Aorta (tissue), 5 donors: ENCODE data around the gene PIP4K2A. TPM values are rescaled to one million over a fixed set of nuclear protein-coding genes. Genes with fewer than 3 reads are reported as not detected.
"Not testable (repeated sequence)": the region's sequence is repeated elsewhere in the genome, so short reads cannot be mapped to it uniquely, and the experiment has no call there.

ENCODE experiments used
- ATAC-seq: fragments of 200-7000 bp; cut with Tn5 transposase; one replicate; pipeline ENCODE4 v1.9.1; 2022; ENCODE audit warnings: moderate library complexity; ENCODE audit not compliant: low FRiP score
- DNase-seq, 2 donors: peaks; one replicate each; pipeline ENCODE4 v3.0.0-alpha.2; 2020
- H3K27ac ChIP-seq, 2 donors: one replicate each; pipeline ENCODE4 v1.5.1; 2013; ENCODE audit warnings: low read length in 2 of 2, mild to moderate bottlenecking in 2 of 2, moderate library complexity in 2 of 2, control low read depth in 1 of 2, inconsistent platforms in 1 of 2, low read depth in 1 of 2
- H3K27me3 ChIP-seq, 2 donors: one replicate each; pipeline ENCODE4 v1.6.1; 2013; ENCODE audit warnings: control low read depth in 1 of 2, low read length in 1 of 2, mild to moderate bottlenecking in 1 of 2, moderate library complexity in 1 of 2; ENCODE audit not compliant: insufficient read depth in 2 of 2, control insufficient read depth in 1 of 2
- H3K36me3 ChIP-seq, 2 donors: one replicate each; pipeline ENCODE4 v1.6.1; 2013; ENCODE audit warnings: control low read depth in 1 of 2, low read length in 1 of 2, mild to moderate bottlenecking in 1 of 2; ENCODE audit not compliant: insufficient read depth in 2 of 2, control insufficient read depth in 1 of 2
- H3K4me1 ChIP-seq, 2 donors: one replicate each; pipeline ENCODE4 v1.6.1; 2013; ENCODE audit warnings: low read length in 2 of 2, control low read depth in 1 of 2, mild to moderate bottlenecking in 1 of 2, moderate library complexity in 1 of 2; ENCODE audit not compliant: insufficient read depth in 2 of 2, control insufficient read depth in 1 of 2
- H3K4me3 ChIP-seq, 2 donors: one replicate each; pipeline ENCODE4 v1.5.1; 2013; ENCODE audit warnings: low read length in 2 of 2, control low read depth in 1 of 2, mild to moderate bottlenecking in 1 of 2
- H3K9me3 ChIP-seq: one replicate; pipeline ENCODE4 v1.6.1; 2013; ENCODE audit warnings: mild to moderate bottlenecking, low read length; ENCODE audit not compliant: control insufficient read depth
- WGBS, 2 donors: extraction: QIAGEN DNeasy Blood & Tissue Kit; methylation state at CpG; one replicate each; pipeline ENCODE4 v1.1.7; 2013; 5-methylcytosine and 5-hydroxymethylcytosine counted together
- intact Hi-C, 2 donors: fragments of 100-400 bp; cut with DNase I; formaldehyde crosslinking; loops; one replicate each; pipeline versions ENCODE4 v1.14.2 to v1.15.0; 2022
- polyA plus RNA-seq, 2 donors: library from polyadenylated mRNA; stranded (reverse); fragments of 200-250 nt; gene quantifications; one replicate each; pipeline ENCODE4 v1.2.3, GENCODE V29; 2013
- total RNA-seq, 2 donors: library from RNA; stranded (reverse); fragmentation: NEBNext Ultra II Directional; extraction: Animal tissue kit (Norgen Biotek cat#: 25700); gene quantifications; one replicate each; pipeline ENCODE4 v1.2.1, GENCODE V29; 2021
- donor health status: healthy with polysubstance abuse.
- donor health status: Bipolar disorder and iron deficiency.
- donor health status: DM: no; HTN: no; CAD: no.
- donor health status: DM: no; HTN: no; CAD: no.
- donor health status: DM: yes; HTN: yes; CAD: no.

The PIP4K2A gene
- total and polyA plus RNA-seq, 4 donors, result 24.2 to 90.3 (median 53.6) TPM

GRCh38 chr10:22744858-22745257 is 30.5 kb upstream of the PIP4K2A start:
- H3K27ac ChIP-seq, H3K4me3 ChIP-seq, ATAC-seq, intact Hi-C loops, H3K4me1 ChIP-seq, DNase-seq, H3K36me3 ChIP-seq, H3K9me3 ChIP-seq, H3K27me3 ChIP-seq: not testable (repeated sequence)
- 83 to 95% methylated on average over 2 of the region's 2 CpGs for WGBS, 2 donors

GRCh38 chr10:22742678-22743077 is 28.3 kb upstream of the PIP4K2A start:
- WGBS, 2 donors, result 92 to 93% methylated on average over 1 of the region's 1 CpG
- H3K27me3 ChIP-seq, result no peaks in the 10 kb centered on the region
- H3K9me3 ChIP-seq, result no peaks in the 10 kb centered on the region
- ATAC-seq (no peak), DNase-seq (no peak)
- no peak overlapping the region for H3K4me3 ChIP-seq
- H3K4me1 ChIP-seq, result peaks cover 0 to 2% of the 10 kb centered on the region in 2 donors
- intact Hi-C loops, result no loop called here
- no peaks in the 10 kb centered on the region for H3K36me3 ChIP-seq
- H3K27ac ChIP-seq, result no peak overlapping the region

GRCh38 chr10:22741631-22742030 is 27.3 kb upstream of the PIP4K2A start:
- ATAC-seq, H3K36me3 ChIP-seq, H3K27ac ChIP-seq, intact Hi-C loops, H3K4me3 ChIP-seq, H3K9me3 ChIP-seq, DNase-seq, H3K4me1 ChIP-seq, H3K27me3 ChIP-seq: not testable (repeated sequence)
- 91 to 92% methylated on average over 4 of the region's 4 CpGs for WGBS, 2 donors

- no peak for ATAC-seq
- Histone ChIP-seq H3K27me3 (no peaks in the 10 kb centered on the region), H3K27ac (no peak overlapping the region), H3K4me1 (peaks cover 0 to 2% of the 10 kb centered on the region in 2 donors), H3K4me3 (no peak overlapping the region), H3K36me3 (no peaks in the 10 kb centered on the region), H3K9me3 (no peaks in the 10 kb centered on the region)
- no peak for DNase-seq
- intact Hi-C loops, result no loop called here
- WGBS, 2 donors, result 53 to 63% methylated on average over 2 of the region's 2 CpGs
Observed at GRCh38 chr10:22740180-22740579, 25.8 kb upstream of the PIP4K2A start.

- 64 to 70% methylated on average over 1 of the region's 1 CpG for WGBS, 2 donors
- Histone ChIP-seq H3K27me3 (no peaks in the 10 kb centered on the region), H3K36me3 (no peaks in the 10 kb centered on the region), H3K27ac (no peak overlapping the region), H3K4me1 (peaks cover 0 to 2% of the 10 kb centered on the region in 2 donors), H3K9me3 (no peaks in the 10 kb centered on the region), H3K4me3 (no peak overlapping the region)
- ATAC-seq (no peak), DNase-seq (peak in 1 of 2 donors; percentile 74)
- intact Hi-C loops, result no loop called here
Observed at GRCh38 chr10:22737587-22737986, 23.2 kb upstream of the PIP4K2A start.

GRCh38 chr10:22736134-22736533 is 21.8 kb upstream of the PIP4K2A start:
- H3K27ac ChIP-seq, result no peak overlapping the region
- ATAC-seq (no peak), DNase-seq (no peak)
- no peak overlapping the region for H3K4me3 ChIP-seq
- H3K4me1 ChIP-seq, result peaks cover 0 to 2% of the 10 kb centered on the region in 2 donors
- intact Hi-C loops, result no loop called here
- H3K27me3 ChIP-seq, result no peaks in the 10 kb centered on the region
- no peaks in the 10 kb centered on the region for H3K9me3 ChIP-seq
- H3K36me3 ChIP-seq, result no peaks in the 10 kb centered on the region

GRCh38 chr10:22733992-22734391 is 19.6 kb upstream of the PIP4K2A start:
- no peaks in the 10 kb centered on the region for H3K36me3 ChIP-seq
- H3K9me3 ChIP-seq, result no peaks in the 10 kb centered on the region
- peaks cover 0 to 2% of the 10 kb centered on the region in 2 donors for H3K4me1 ChIP-seq
- no peak for ATAC-seq
- no peak for DNase-seq
- intact Hi-C loops, result no loop called here
- H3K4me3 ChIP-seq, result no peak overlapping the region
- H3K27me3 ChIP-seq, result no peaks in the 10 kb centered on the region
- WGBS, 2 donors, result 85 to 86% methylated on average over 3 of the region's 3 CpGs
- no peak overlapping the region for H3K27ac ChIP-seq

- no peaks in the 10 kb centered on the region for H3K36me3 ChIP-seq
- ATAC-seq (no peak), DNase-seq (no peak)
- H3K27ac ChIP-seq, result no peak overlapping the region
- no peaks in the 10 kb centered on the region for H3K4me1 ChIP-seq
- H3K27me3 ChIP-seq, result no peaks in the 10 kb centered on the region
- no peaks in the 10 kb centered on the region for H3K9me3 ChIP-seq
- no peak overlapping the region for H3K4me3 ChIP-seq
- intact Hi-C loops, result no loop called here
- WGBS, 2 donors, result 66 to 71% methylated on average over 3 of the region's 3 CpGs
Observed at GRCh38 chr10:22727663-22728062, 13.3 kb upstream of the PIP4K2A start.

GRCh38 chr10:22727112-22727511 is 12.7 kb upstream of the PIP4K2A start:
- H3K27me3 ChIP-seq, result no peaks in the 10 kb centered on the region
- no peaks in the 10 kb centered on the region for H3K9me3 ChIP-seq
- H3K4me3 ChIP-seq, result no peak overlapping the region
- WGBS, 2 donors, result 44 to 53% methylated on average over 2 of the region's 2 CpGs
- no peaks in the 10 kb centered on the region for H3K4me1 ChIP-seq
- DNase-seq (no peak), ATAC-seq (no peak)
- H3K36me3 ChIP-seq, result no peaks in the 10 kb centered on the region
- H3K27ac ChIP-seq, result no peak overlapping the region
- intact Hi-C loops, result no loop called here
